H1 (cell line): Measurements from ENCODE around the gene KRT5. TPM values are rescaled to one million over a fixed set of nuclear protein-coding genes. Genes with fewer than 3 reads are reported as not detected.
A peak's percentile ranks its signal among the peaks of the same experiment; 100 is the strongest.

ENCODE experiments used
- CTCF ChIA-PET: fragments of 300-600 bp; sonication (Branson Sonifier 250); formaldehyde crosslinking; loops from one replicate; lab custom pipeline; 2021; ENCODE audit not compliant: partially characterized antibody; lab: Charles Lee
- POLR2A ChIA-PET: fragments of 300-600 bp; sonication (Branson Sonifier 250); formaldehyde crosslinking; loops from one replicate; lab custom pipeline; 2021; ENCODE audit warnings: inconsistent platforms; ENCODE audit not compliant: partially characterized antibody; lab: Charles Lee
- DNase-seq, 2 experiments: peaks; one replicate each; pipeline versions ENCODE4 v3.0.0 to v3.0.0-alpha.2; 2010 to 2022; ENCODE audit warnings: low spot score in 2 of 2, low read depth in 1 of 2, mixed read lengths in 1 of 2
- FAIRE-seq: peaks from 2 replicates; lab custom pipeline; 2011; peaks lifted over from hg19 to GRCh38; lab: Jason Lieb, UNC
- H2AFZ ChIP-seq: 2 replicates; pipeline ENCODE4 v1.8.1; 2012; ENCODE audit warnings: low read length, inconsistent platforms
- H2AK5ac ChIP-seq: 2 replicates; pipeline ENCODE4 v1.6.1; 2013; ENCODE audit warnings: low read depth, low read length
- H2BK120ac ChIP-seq: replicated peaks from 2 replicates; pipeline ENCODE3; 2013; ENCODE audit warnings: low read depth, low read length, inconsistent platforms
- H2BK12ac ChIP-seq: 2 replicates; pipeline ENCODE4 v1.6.1; 2013; ENCODE audit warnings: low read depth, low read length
- H2BK15ac ChIP-seq: 2 replicates; pipeline ENCODE4 v1.6.1; 2013; ENCODE audit warnings: low read length
- H2BK20ac ChIP-seq: 2 replicates; pipeline ENCODE4 v1.6.1; 2013; ENCODE audit warnings: low read length
- H2BK5ac ChIP-seq: 2 replicates; pipeline ENCODE4 v1.6.1; 2013; ENCODE audit warnings: low read depth, low read length
- H3K14ac ChIP-seq: 2 replicates; pipeline ENCODE4 v1.6.1; 2013; ENCODE audit warnings: inconsistent platforms; ENCODE audit not compliant: insufficient read length
- H3K18ac ChIP-seq: 2 replicates; pipeline ENCODE4 v1.6.1; 2013; ENCODE audit warnings: low read length; ENCODE audit errors: extremely low read depth
- H3K23ac ChIP-seq: 2 replicates; pipeline ENCODE4 v1.6.1; 2013; ENCODE audit warnings: inconsistent platforms; ENCODE audit not compliant: insufficient read length
- H3K23me2 ChIP-seq: 2 replicates; pipeline ENCODE4 v1.6.1; 2013; ENCODE audit warnings: low read depth, low read length
- H3K27ac ChIP-seq: 2 replicates; pipeline ENCODE4 v1.6.1; 2011; ENCODE audit warnings: low read depth, low read length, inconsistent platforms
- H3K27me3 ChIP-seq, 4 experiments: replicated peaks in 1 of 4; 1 replicate in 1 of 4; 2 replicates in 3 of 4; pipeline versions ENCODE4 v1.6.1 to v1.8.1; 2011 to 2013; ENCODE audit warnings: low read length in 3 of 4, mild to moderate bottlenecking in 3 of 4, inconsistent platforms in 2 of 4, mixed read lengths in 2 of 4, moderate library complexity in 1 of 4; ENCODE audit not compliant: control insufficient read depth in 3 of 4, insufficient read depth in 3 of 4; ENCODE audit errors: extremely low read depth in 1 of 4
- H3K36me3 ChIP-seq, 4 experiments: 2 replicates each; pipeline versions ENCODE4 v1.6.1 to v1.8.1; 2011 to 2013; ENCODE audit warnings: mild to moderate bottlenecking in 4 of 4, low read length in 3 of 4, moderate library complexity in 2 of 4, control low read depth in 1 of 4, inconsistent platforms in 1 of 4; ENCODE audit not compliant: insufficient read depth in 4 of 4, control insufficient read depth in 2 of 4
- H3K4ac ChIP-seq: replicated peaks from 2 replicates; pipeline ENCODE3; 2013; ENCODE audit warnings: low read length, low read depth, mixed read lengths, inconsistent platforms; ENCODE audit not compliant: insufficient read length
- H3K4me1 ChIP-seq, 4 experiments: replicated peaks in 1 of 4; 1 replicate in 1 of 4; 2 replicates in 3 of 4; pipeline versions ENCODE4 v1.6.1 to v1.8.1; 2011 to 2013; ENCODE audit warnings: low read length in 3 of 4, inconsistent platforms in 2 of 4, mixed read lengths in 1 of 4; ENCODE audit not compliant: insufficient read depth in 4 of 4, control insufficient read depth in 3 of 4
- H3K4me2 ChIP-seq, 2 experiments: 2 replicates each; pipeline versions ENCODE4 v1.6.1 to v1.8.1; 2011 to 2013; ENCODE audit warnings: low read depth in 2 of 2, low read length in 2 of 2, control low read depth in 1 of 2, inconsistent platforms in 1 of 2, mild to moderate bottlenecking in 1 of 2; ENCODE audit not compliant: insufficient read depth in 1 of 2
- H3K4me3 ChIP-seq, 4 experiments: fragments of 200-600, 300-600 bp in 1 of 4; sonication (generic), shearing (Covaris generic), sonication (Bioruptor Twin) in 1 of 4; 2 replicates each; pipeline versions ENCODE4 v1.5.1 to v1.8.1; 2011 to 2016; ENCODE audit warnings: low read length in 4 of 4, low read depth in 3 of 4, control low read depth in 2 of 4, inconsistent platforms in 2 of 4, mild to moderate bottlenecking in 2 of 4, mixed read lengths in 1 of 4, moderate library complexity in 1 of 4; ENCODE audit not compliant: insufficient read depth in 2 of 4; ENCODE audit errors: extremely low read depth in 1 of 4
- H3K56ac ChIP-seq: replicated peaks from 2 replicates; pipeline ENCODE3; 2013; ENCODE audit warnings: low read depth, mild to moderate bottlenecking, mixed read lengths, low read length, inconsistent platforms; ENCODE audit not compliant: insufficient read length
- H3K79me1 ChIP-seq: 2 replicates; pipeline ENCODE4 v1.6.1; 2013; ENCODE audit warnings: low read depth, low read length, control low read depth
- H3K79me2 ChIP-seq, 2 experiments: 2 replicates each; pipeline versions ENCODE4 v1.6.1 to v1.8.1; 2012 to 2013; ENCODE audit warnings: low read length in 2 of 2, mild to moderate bottlenecking in 2 of 2, inconsistent platforms in 1 of 2; ENCODE audit not compliant: insufficient read depth in 2 of 2, control insufficient read depth in 1 of 2
- H3K9ac ChIP-seq, 4 experiments: replicated peaks in 1 of 4; 1 replicate in 1 of 4; 2 replicates in 3 of 4; pipeline versions ENCODE4 v1.6.1 to v1.8.1; 2011 to 2013; ENCODE audit warnings: low read depth in 3 of 4, low read length in 3 of 4, control low read depth in 2 of 4, mild to moderate bottlenecking in 2 of 4, moderate library complexity in 2 of 4, inconsistent platforms in 1 of 4; ENCODE audit errors: extremely low read depth in 1 of 4
- H3K9me3 ChIP-seq, 2 experiments: 2 replicates each; pipeline versions ENCODE4 v1.6.1 to v1.8.1; 2012 to 2013; ENCODE audit warnings: mild to moderate bottlenecking in 2 of 2, moderate library complexity in 2 of 2, control low read depth in 1 of 2, inconsistent platforms in 1 of 2, low read depth in 1 of 2, low read length in 1 of 2, mixed read lengths in 1 of 2; ENCODE audit not compliant: insufficient read depth in 2 of 2
- H4K20me1 ChIP-seq, 2 experiments: replicated peaks in 1 of 2; 2 replicates each; pipeline versions ENCODE3 to v1.8.1; 2011 to 2013; ENCODE audit warnings: inconsistent platforms in 2 of 2, low read length in 2 of 2, mild to moderate bottlenecking in 1 of 2; ENCODE audit not compliant: insufficient read depth in 2 of 2, control insufficient read depth in 1 of 2
- H4K5ac ChIP-seq: 2 replicates; pipeline ENCODE4 v1.6.1; 2013; ENCODE audit warnings: low read length, low read depth, mixed read lengths, inconsistent platforms; ENCODE audit not compliant: insufficient read length
- H4K8ac ChIP-seq: 2 replicates; pipeline ENCODE4 v1.8.0; 2013; ENCODE audit warnings: mild to moderate bottlenecking, moderate library complexity, low read length, inconsistent platforms; ENCODE audit not compliant: insufficient read depth; ENCODE audit errors: extremely low read depth
- H4K91ac ChIP-seq: replicated peaks from 2 replicates; pipeline ENCODE3; 2013; ENCODE audit warnings: low read length, mixed read lengths, inconsistent platforms; ENCODE audit not compliant: insufficient read length
- CEBPB ChIP-seq: IDR thresholded peaks from 2 replicates; pipeline ENCODE4 v1.6.1; 2012; ENCODE audit warnings: low read depth, low read length
- CHD2 ChIP-seq: IDR thresholded peaks from 2 replicates; pipeline ENCODE4 v1.6.1; 2012; ENCODE audit warnings: low read length, improper control_type of control experiment
- EP300 ChIP-seq, 2 experiments: IDR thresholded peaks; 1 replicate in 1 of 2; 2 replicates in 1 of 2; pipeline ENCODE4 v1.6.1; 2011 to 2012; ENCODE audit warnings: low read depth in 2 of 2, low read length in 2 of 2, mild to moderate bottlenecking in 2 of 2, borderline replicate concordance in 1 of 2, inconsistent platforms in 1 of 2, moderate library complexity in 1 of 2
- EZH2 ChIP-seq: fragments of 200-600 bp; sonication (generic); IDR thresholded peaks from 2 replicates; pipeline ENCODE4 v1.7.1; 2012; ENCODE audit warnings: low read depth, mild to moderate bottlenecking, moderate library complexity, low read length, inconsistent platforms; ENCODE audit not compliant: severe bottlenecking
- JUN ChIP-seq: IDR thresholded peaks from 2 replicates; pipeline ENCODE4 v1.6.1; 2011; ENCODE audit warnings: low read depth, mild to moderate bottlenecking, improper control_type of control experiment, low read length
- SIRT6 ChIP-seq: IDR thresholded peaks from one replicate; pipeline ENCODE4 v1.7.1; 2012; ENCODE audit warnings: low read length, inconsistent platforms
- TBP ChIP-seq: IDR thresholded peaks from 2 replicates; pipeline ENCODE4 v1.6.1; 2011; ENCODE audit warnings: low read depth, low read length, improper control_type of control experiment
- WGBS, 2 experiments: shearing (Covaris generic) in 1 of 2; methylation state at CpG; one replicate each; pipeline versions ENCODE4 v1.1.6 to v1.1.7; 2013 to 2015; ENCODE audit warnings: low lambda C conversion rate in 2 of 2, mixed read lengths in 2 of 2, inconsistent platforms in 1 of 2, low coverage in 1 of 2, missing lambda C conversion rate in 1 of 2; ENCODE audit not compliant: insufficient replicate concordance in 2 of 2, insufficient coverage in 1 of 2, insufficient read length in 1 of 2; ENCODE audit errors: extremely low coverage in 1 of 2, missing lambda C conversion rate in 1 of 2; 5-methylcytosine and 5-hydroxymethylcytosine counted together
- polyA plus RNA-seq, 7 experiments: library from polyadenylated mRNA; depleted of rRNA in 3 of 7; stranded (reverse) in 5 of 7; unstranded in 2 of 7; fragments of >200 nt in 5 of 7; fragments of 200-250 nt in 2 of 7; gene quantifications; 1 replicate in 5 of 7; 2 replicates in 1 of 7; 4 replicates in 1 of 7; pipeline versions ENCODE4 v1.2.1 to v1.2.3, GENCODE V29; 2011 to 2013; ENCODE audit warnings: missing spikeins in 2 of 7, mixed read lengths in 2 of 7
- total RNA-seq: library from RNA; stranded (reverse); fragmentation: NEBNext Ultra II Directional; extraction: Animal tissue kit (Norgen Biotek cat#: 25700); gene quantifications from 2 replicates; pipeline ENCODE4 v1.2.1, GENCODE V29; 2021

KRT5 gene
- total and polyA plus RNA-seq, 2 of the 8 experiments (the other 6 are each of a cell fraction or from before 2014, with no cell fraction given), result 0.18 TPM; not detected in 1

DNA sequence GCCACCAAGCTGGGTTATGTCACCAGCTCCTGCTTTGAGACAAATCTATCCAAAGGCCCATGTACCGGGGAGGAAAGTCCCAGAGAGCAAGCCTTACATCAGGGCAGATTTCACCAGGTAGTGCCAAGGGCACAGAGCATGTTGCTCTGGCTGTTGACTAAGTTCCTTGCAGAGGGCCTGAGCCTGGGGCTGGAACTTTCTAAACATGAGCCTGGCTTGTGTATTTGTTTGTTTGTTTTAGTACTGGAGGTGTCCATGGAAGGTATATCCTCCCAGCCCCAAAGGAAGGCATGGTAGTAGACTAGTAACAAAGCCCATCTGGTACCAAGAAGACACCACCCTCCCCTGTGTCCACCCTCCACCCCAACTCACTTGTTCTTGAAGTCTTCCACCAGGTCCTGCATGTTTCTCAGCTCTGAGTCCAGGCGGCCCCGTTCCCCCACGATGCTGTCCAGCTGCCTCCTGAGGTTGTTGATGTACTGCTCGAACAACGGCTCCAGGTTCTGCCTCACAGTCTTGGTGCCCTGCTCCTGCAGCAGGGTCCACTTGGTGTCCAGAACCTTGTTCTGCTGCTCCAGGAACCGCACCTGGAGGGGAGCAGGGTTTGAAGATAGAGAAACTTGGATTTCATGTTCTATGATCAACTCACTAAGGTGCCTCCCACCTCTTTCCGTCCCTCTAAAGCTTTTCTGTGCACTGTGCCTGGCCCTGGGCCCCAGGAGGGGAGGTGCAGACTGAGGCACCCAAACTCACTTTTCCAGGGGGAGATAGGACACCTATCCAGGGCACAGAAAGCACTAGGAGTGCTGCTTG is 1.4 kb downstream of the KRT5 start:
- Histone ChIP-seq H4K20me1 (no peaks in the 10 kb centered on the region), H4K8ac (no peak overlapping the region; the same call in 1 of the 2 replicates), H3K14ac (no peak overlapping the region), H2BK120ac (no peak overlapping the region), H3K23ac (no peak overlapping the region), H3K27me3 (no peaks in the 10 kb centered on the region), H3K9me3 (no peaks in the 10 kb centered on the region; a peak in 1 of 4 replicates), H2BK12ac (no peak overlapping the region), H3K4me2 (no peak overlapping the region), H3K23me2 (no peaks in the 10 kb centered on the region), H3K79me2 (no peaks in the 10 kb centered on the region), H2AK5ac (no peak overlapping the region), H3K27ac (no peak overlapping the region), H2AFZ (no peak overlapping the region), H3K18ac (no peak overlapping the region), H2BK20ac (no peak overlapping the region), H3K4ac (no peak overlapping the region), H3K36me3 (no peaks in the 10 kb centered on the region), H2BK15ac (no peak overlapping the region), H2BK5ac (no peak overlapping the region), H3K9ac (no peak overlapping the region), H4K5ac (no peak overlapping the region), H3K4me1 (no peaks in the 10 kb centered on the region; a peak in 1 of 7 replicates), H4K91ac (no peak overlapping the region), H3K56ac (no peak overlapping the region), H3K4me3 (no peak overlapping the region), H3K79me1 (no peaks in the 10 kb centered on the region)
- ChIA-PET CTCF (interaction anchor here (0.9 to 4.5 kb wide), 6 partner anchors 12 to 127 kb away, joined by 3 to 29 read pairs (median 4); no protein-coding TSS in a partner anchor), POLR2A (no interaction called here)
- TF ChIP-seq CHD2 (no peak), TBP (no peak), JUN (no peak), SIRT6 (no peak), CEBPB (no peak), EP300 (IDR thresholded peaks at IDR 0.05; ENCODE audit: borderline replicate concordance in 1 of 2, low read depth in 2 of 2, low read length in 2 of 2) (no peak), EZH2 (no peak)
- WGBS, 2 experiments, result 90% methylated on average over 8 of the region's 8 CpGs; no CpG with 5 or more reads in 1 of the 2 experiments
- DNase-seq, result peak in 1 of 2 experiments; percentile 11
- FAIRE-seq, result no peak
